ENCODE results near the gene IFNL4.
"Not testable (repeated sequence)": the region's sequence is repeated elsewhere in the genome, so short reads cannot be mapped to it uniquely, and the experiment has no call there.

IFNL4 gene

DNA sequence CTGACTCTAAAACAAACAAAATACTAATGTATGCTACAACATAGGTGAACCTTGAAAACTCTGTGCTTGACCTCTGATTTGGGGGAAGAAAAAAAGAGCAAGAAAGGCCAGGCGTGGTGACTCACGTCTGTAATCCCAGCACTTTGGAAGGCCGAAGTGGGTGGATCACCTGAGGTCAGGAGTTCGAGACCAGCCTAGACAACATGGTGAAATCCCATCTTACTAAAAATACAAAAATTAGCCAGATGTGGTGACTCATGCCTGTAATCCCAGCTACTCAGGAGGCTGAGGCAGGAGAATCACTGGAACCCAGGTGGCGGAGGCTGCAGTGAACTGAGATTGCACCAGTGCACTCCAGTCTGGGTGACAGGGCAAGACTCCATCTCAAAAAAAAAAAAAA is 25.2 kb upstream of the IFNL4 start:
- not testable (repeated sequence) for H3K9ac ChIP-seq (ENCODE audit: low read depth in 1 of 2, low read length in 2 of 2); H3K27me3 ChIP-seq (ENCODE audit: control insufficient read depth in 1 of 2, insufficient read depth in 2 of 2, low read length in 2 of 2); H3K9me3 ChIP-seq (ENCODE audit: control insufficient read depth in 1 of 2, low read length in 2 of 2); H3K27ac ChIP-seq (ENCODE audit: low read depth, low read length); H3K36me3 ChIP-seq (ENCODE audit: control insufficient read depth in 1 of 2, insufficient read depth in 2 of 2, low read length in 2 of 2); H3K4me1 ChIP-seq (ENCODE audit: control insufficient read depth in 1 of 2, insufficient read depth in 2 of 2, low read length in 2 of 2); H3K4me3 ChIP-seq (ENCODE audit: low read depth in 1 of 2, low read length in 2 of 2)

DNA sequence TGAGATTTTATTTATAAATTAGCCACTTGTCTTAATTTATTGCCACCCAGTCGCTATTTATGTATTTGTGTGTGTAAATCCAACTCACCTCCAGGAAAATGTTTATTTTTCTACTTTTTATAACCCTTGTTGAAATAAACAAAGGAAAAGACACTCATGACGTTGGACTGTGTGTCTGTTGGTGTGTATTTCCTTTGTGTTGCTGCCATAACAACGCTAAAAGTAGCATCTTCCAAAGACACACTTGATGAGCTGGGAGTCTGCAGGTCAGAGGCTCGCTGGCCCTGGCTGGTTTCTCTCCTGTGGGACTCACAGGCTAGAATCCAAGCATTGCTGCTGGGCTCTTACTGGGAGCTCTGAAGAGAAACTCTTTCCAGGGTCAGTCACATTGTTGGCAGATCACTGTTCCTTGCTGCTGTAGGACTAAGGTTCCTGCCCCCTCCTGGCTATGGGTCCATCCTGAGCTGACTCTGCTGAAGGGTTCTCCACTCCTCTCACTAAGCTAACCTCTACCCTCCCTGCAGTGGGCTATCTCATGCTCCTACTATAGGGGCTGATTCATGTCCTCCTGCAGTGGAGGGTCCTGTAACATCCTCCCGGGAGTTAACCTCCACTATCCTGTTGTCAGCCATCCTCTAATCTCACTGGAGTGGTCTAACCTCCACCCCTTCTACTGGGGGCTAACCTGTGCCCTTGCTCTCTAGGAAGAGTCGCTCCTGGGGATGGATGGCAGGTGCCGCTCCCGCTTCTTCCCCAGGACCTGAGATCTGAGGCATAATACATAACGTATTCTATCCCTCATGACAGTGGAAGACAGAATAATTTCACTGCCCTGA is 21.6 kb upstream of the IFNL4 start:
- Histone ChIP-seq H3K9me3 (ENCODE audit: control insufficient read depth in 1 of 2, low read length in 2 of 2) (no peaks in the 10 kb centered on the region), H3K4me3 (ENCODE audit: low read depth in 1 of 2, low read length in 2 of 2) (no peak overlapping the region), H3K27me3 (ENCODE audit: control insufficient read depth in 1 of 2, insufficient read depth in 2 of 2, low read length in 2 of 2) (peaks cover 2 to 4% of the 10 kb centered on the region in 2 donors), H3K4me1 (ENCODE audit: control insufficient read depth in 1 of 2, insufficient read depth in 2 of 2, low read length in 2 of 2) (no peaks in the 10 kb centered on the region), H3K27ac (ENCODE audit: low read depth, low read length) (no peak overlapping the region), H3K36me3 (ENCODE audit: control insufficient read depth in 1 of 2, insufficient read depth in 2 of 2, low read length in 2 of 2) (no peaks in the 10 kb centered on the region), H3K9ac (ENCODE audit: low read depth in 1 of 2, low read length in 2 of 2) (no peak overlapping the region)

DNA sequence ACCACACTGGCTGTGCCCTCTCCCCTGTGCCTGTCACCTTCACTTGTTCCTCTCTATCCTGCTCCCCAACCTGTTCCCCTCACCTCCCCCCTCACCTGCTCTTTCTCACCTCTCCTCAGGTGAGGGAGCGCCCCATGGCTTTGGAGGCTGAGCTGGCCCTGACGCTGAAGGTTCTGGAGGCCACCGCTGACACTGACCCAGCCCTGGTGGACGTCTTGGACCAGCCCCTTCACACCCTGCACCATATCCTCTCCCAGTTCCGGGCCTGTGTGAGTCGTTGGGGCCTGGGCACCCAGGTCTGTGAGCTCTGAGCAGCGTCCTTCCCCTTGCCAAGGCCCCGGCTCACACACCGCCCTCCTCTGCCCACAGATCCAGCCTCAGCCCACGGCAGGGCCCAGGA is 20.7 kb upstream of the IFNL4 start:
- not testable (repeated sequence) for H3K9ac ChIP-seq (ENCODE audit: low read depth in 1 of 2, low read length in 2 of 2); H3K4me1 ChIP-seq (ENCODE audit: control insufficient read depth in 1 of 2, insufficient read depth in 2 of 2, low read length in 2 of 2); H3K27ac ChIP-seq (ENCODE audit: low read depth, low read length); H3K36me3 ChIP-seq (ENCODE audit: control insufficient read depth in 1 of 2, insufficient read depth in 2 of 2, low read length in 2 of 2); H3K9me3 ChIP-seq (ENCODE audit: control insufficient read depth in 1 of 2, low read length in 2 of 2); H3K4me3 ChIP-seq (ENCODE audit: low read depth in 1 of 2, low read length in 2 of 2)
- peaks cover 9 to 10% of the 10 kb centered on the region in 2 donors for H3K27me3 ChIP-seq (ENCODE audit: control insufficient read depth in 1 of 2, insufficient read depth in 2 of 2, low read length in 2 of 2)

DNA sequence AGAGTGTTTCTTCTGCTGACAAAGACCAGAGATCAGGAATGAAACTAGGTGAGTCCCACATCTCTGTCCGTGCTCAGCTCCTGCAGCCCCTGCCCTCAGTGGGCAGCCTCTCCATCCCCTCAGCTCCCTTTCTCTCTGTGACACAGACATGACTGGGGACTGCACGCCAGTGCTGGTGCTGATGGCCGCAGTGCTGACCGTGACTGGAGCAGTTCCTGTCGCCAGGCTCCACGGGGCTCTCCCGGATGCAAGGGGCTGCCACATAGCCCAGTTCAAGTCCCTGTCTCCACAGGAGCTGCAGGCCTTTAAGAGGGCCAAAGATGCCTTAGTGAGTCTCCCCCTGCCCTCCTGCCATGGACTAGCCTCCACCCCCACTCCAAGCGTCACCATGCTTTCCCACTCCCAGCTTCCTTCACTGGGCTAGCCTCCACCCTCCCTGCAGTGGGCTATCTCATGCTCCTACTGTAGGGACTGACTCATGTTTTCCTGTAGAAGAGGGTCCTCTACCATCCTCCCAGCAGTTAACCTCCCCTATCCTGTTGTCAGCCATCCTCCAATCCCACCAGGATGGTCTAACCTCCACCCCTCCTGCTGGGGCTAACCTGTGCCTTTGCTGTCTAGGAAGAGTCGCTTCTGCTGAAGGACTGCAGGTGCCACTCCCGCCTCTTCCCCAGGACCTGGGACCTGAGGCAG is 20.0 kb upstream of the IFNL4 start:
- not testable (repeated sequence) for H3K27ac ChIP-seq (ENCODE audit: low read depth, low read length); H3K9me3 ChIP-seq (ENCODE audit: control insufficient read depth in 1 of 2, low read length in 2 of 2); H3K4me3 ChIP-seq (ENCODE audit: low read depth in 1 of 2, low read length in 2 of 2); H3K4me1 ChIP-seq (ENCODE audit: control insufficient read depth in 1 of 2, insufficient read depth in 2 of 2, low read length in 2 of 2); H3K36me3 ChIP-seq (ENCODE audit: control insufficient read depth in 1 of 2, insufficient read depth in 2 of 2, low read length in 2 of 2); H3K9ac ChIP-seq (ENCODE audit: low read depth in 1 of 2, low read length in 2 of 2)
- peaks cover 16 to 17% of the 10 kb centered on the region in 2 donors for H3K27me3 ChIP-seq (ENCODE audit: control insufficient read depth in 1 of 2, insufficient read depth in 2 of 2, low read length in 2 of 2)

DNA sequence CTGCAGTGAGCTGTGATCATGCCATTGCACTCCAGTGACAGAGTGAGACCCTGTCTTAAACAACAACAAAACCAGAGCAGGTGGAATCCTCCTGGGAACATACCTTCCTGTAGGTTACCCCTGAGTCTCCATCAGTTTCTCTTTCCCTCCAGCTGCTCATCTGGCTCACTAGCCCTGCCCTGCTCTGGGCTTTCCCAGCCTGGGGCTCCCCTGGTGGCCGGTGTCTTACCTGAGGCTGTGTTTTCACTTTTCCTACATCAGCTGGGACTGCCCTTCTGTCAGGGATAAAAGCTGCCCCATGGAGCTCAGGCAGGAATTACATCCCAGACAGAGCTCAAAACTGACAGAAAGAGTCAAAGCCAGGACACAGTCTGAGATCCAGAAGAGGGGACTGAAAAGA is 19.4 kb upstream of the IFNL4 start, which contains the start of gene IFNL2:
TSS of gene IFNL2 (plus strand) at position 312 of the 400 bp plus-strand sequence. CDS start 173 bp downstream, outside the sequence.
- not testable (repeated sequence) for H3K36me3 ChIP-seq (ENCODE audit: control insufficient read depth in 1 of 2, insufficient read depth in 2 of 2, low read length in 2 of 2); H3K4me1 ChIP-seq (ENCODE audit: control insufficient read depth in 1 of 2, insufficient read depth in 2 of 2, low read length in 2 of 2)
- peaks cover 17 to 21% of the 10 kb centered on the region in 2 donors for H3K27me3 ChIP-seq (ENCODE audit: control insufficient read depth in 1 of 2, insufficient read depth in 2 of 2, low read length in 2 of 2)

DNA sequence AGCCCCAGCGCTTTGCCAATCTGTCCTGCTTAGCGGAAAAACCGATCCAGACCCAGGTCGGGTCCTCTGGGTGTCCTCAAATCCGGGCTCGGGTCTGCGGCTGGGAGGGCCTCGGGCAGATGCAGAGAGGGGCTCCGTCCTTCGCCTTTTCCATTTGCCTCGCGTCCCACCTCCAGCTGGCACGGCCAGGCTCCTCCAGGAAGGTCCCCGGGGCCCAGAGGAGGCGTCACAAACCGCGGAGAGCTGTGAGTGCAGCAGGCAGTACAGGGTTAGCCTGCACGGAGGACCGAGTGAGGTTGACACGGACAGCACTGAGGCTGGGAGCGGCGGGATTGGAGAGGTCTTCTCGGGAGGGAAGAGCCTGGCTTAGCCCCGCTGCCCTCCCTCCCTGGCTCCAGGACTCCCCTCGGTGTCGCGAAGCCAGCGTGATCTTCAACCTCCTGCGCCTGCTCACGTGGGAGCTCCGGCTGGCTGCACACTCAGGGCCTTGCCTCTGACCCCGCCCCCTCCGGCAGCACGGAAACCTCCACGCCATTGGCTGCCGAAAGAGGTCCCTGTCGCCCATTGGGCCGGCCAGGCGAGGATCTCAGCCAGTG is 16.8 kb upstream of the IFNL4 start:
- Histone ChIP-seq H3K4me3 (ENCODE audit: low read depth in 1 of 2, low read length in 2 of 2) (no peak overlapping the region), H3K9me3 (ENCODE audit: control insufficient read depth in 1 of 2, low read length in 2 of 2) (no peaks in the 10 kb centered on the region), H3K27me3 (ENCODE audit: control insufficient read depth in 1 of 2, insufficient read depth in 2 of 2, low read length in 2 of 2) (peaks cover 21 to 28% of the 10 kb centered on the region in 2 donors), H3K36me3 (ENCODE audit: control insufficient read depth in 1 of 2, insufficient read depth in 2 of 2, low read length in 2 of 2) (no peaks in the 10 kb centered on the region), H3K9ac (ENCODE audit: low read depth in 1 of 2, low read length in 2 of 2) (no peak overlapping the region), H3K27ac (ENCODE audit: low read depth, low read length) (no peak overlapping the region), H3K4me1 (ENCODE audit: control insufficient read depth in 1 of 2, insufficient read depth in 2 of 2, low read length in 2 of 2) (no peaks in the 10 kb centered on the region)

More for the DNA sequence above, 19.4 kb upstream of the IFNL4 start, which contains the start of gene IFNL2:
- not testable (repeated sequence) for H3K9me3 ChIP-seq (ENCODE audit: control insufficient read depth in 1 of 2, low read length in 2 of 2); H3K4me3 ChIP-seq (ENCODE audit: low read depth in 1 of 2, low read length in 2 of 2); H3K9ac ChIP-seq (ENCODE audit: low read depth in 1 of 2, low read length in 2 of 2); H3K27ac ChIP-seq (ENCODE audit: low read depth, low read length)

DNA sequence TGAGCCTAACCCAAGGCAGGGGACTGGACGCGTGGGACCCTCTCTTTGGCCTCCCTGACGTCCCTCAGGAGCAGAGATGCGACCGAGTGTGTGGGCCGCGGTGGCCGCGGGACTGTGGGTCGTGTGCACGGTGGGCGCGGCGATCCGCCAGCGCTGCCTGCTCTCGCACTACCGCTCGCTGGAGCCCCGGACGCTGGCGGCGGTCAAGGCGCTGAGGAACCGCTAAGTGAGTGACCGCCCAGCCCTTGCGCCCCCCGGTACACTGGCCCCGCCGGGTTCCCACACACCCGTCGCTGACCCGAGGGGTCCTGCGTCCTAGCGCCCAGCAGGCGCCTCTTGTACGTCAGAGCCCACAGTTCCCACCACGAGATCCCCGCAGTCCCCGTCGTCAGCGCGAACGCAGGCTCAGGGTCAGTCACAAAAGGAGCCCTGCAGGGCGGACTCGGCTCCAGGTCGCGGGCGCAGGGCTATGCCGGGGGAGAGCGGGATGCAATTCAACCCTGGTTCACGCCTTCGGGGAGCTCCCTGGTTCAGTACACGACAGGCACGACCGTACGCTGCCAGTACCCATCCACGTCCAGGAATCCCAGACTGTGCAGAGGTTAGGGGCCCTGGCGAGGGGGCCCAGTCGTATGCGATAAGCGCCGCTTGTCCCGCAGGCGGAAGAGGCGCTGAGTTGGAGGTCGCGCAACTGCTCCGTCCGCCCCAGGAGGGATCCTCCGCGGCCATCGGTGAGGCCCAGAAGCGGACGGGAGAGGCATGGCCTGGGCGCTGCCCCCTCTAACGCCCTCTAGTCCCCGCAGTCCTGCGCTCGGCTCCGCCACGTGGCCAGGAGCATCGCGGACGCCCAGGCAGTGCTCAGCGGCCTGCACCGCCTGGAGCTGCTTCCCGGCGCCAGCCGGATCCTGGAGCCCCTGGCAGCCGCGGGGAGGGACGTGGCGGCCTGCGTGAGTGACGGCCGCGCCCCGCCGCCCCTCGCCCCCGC is 15.9 kb upstream of the IFNL4 start:
- no peaks in the 10 kb centered on the region for H3K36me3 ChIP-seq (ENCODE audit: control insufficient read depth in 1 of 2, insufficient read depth in 2 of 2, low read length in 2 of 2)
- no peaks in the 10 kb centered on the region for H3K4me1 ChIP-seq (ENCODE audit: control insufficient read depth in 1 of 2, insufficient read depth in 2 of 2, low read length in 2 of 2)
- no peaks in the 10 kb centered on the region for H3K9me3 ChIP-seq (ENCODE audit: control insufficient read depth in 1 of 2, low read length in 2 of 2)
- no peak overlapping the region for H3K9ac ChIP-seq (ENCODE audit: low read depth in 1 of 2, low read length in 2 of 2)
- H3K4me3 ChIP-seq (ENCODE audit: low read depth in 1 of 2, low read length in 2 of 2): no peak overlapping the region
- no peak overlapping the region for H3K27ac ChIP-seq (ENCODE audit: low read depth, low read length)
- peaks cover 21 to 28% of the 10 kb centered on the region in 2 donors for H3K27me3 ChIP-seq (ENCODE audit: control insufficient read depth in 1 of 2, insufficient read depth in 2 of 2, low read length in 2 of 2)

DNA sequence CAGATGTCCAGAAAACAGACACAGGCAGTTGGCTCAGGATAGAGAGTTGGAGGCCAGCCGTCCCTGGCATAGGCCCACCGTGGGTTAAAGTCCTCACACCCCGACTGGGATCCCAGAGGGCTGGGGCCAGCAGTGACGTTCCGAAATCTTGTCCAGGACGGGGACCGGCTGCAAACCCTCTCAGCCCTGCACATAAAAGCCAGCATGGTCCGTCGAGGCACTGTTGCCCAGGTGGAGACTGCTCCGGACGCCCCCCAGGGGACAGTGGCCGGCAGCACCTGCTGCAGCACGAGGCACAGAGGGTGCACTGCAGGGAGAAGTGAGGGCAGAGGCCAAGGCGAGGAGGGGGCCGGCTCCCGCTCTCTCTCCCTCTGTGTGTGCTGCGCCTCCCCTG is 15.3 kb upstream of the IFNL4 start:
- peaks cover 21 to 28% of the 10 kb centered on the region in 2 donors for H3K27me3 ChIP-seq (ENCODE audit: control insufficient read depth in 1 of 2, insufficient read depth in 2 of 2, low read length in 2 of 2)
- H3K27ac ChIP-seq (ENCODE audit: low read depth, low read length): no peak overlapping the region

DNA sequence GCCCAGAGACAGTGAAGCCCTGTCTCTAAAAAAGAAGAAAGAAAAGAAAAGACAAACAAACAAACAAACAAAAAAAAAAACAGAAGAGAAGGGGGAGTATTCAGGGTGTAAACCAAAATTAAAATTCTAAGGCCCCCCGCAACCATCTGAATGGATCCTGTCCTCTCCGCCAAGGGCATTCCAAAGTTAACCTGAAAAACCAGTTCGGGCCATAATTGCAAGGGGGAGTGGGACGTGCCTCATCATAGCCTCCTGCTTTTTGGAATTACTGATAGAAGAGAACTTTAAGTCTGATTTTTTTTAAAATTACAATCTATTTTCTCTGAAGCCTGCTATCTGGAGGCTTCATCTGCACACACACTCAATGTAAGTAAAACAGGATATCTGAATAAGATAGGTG is 13.8 kb upstream of the IFNL4 start:
- Histone ChIP-seq H3K27me3 (ENCODE audit: control insufficient read depth in 1 of 2, insufficient read depth in 2 of 2, low read length in 2 of 2) (peaks cover 21 to 28% of the 10 kb centered on the region in 2 donors), H3K9ac (ENCODE audit: low read depth in 1 of 2, low read length in 2 of 2) (no peak overlapping the region)

More for the DNA sequence above, 15.3 kb upstream of the IFNL4 start:
- Histone ChIP-seq H3K4me3 (ENCODE audit: low read depth in 1 of 2, low read length in 2 of 2) (no peak overlapping the region), H3K9ac (ENCODE audit: low read depth in 1 of 2, low read length in 2 of 2) (no peak overlapping the region), H3K9me3 (ENCODE audit: control insufficient read depth in 1 of 2, low read length in 2 of 2) (no peaks in the 10 kb centered on the region), H3K36me3 (ENCODE audit: control insufficient read depth in 1 of 2, insufficient read depth in 2 of 2, low read length in 2 of 2) (no peaks in the 10 kb centered on the region), H3K4me1 (ENCODE audit: control insufficient read depth in 1 of 2, insufficient read depth in 2 of 2, low read length in 2 of 2) (no peaks in the 10 kb centered on the region)

More for the DNA sequence above, 13.8 kb upstream of the IFNL4 start:
- Histone ChIP-seq H3K4me1 (ENCODE audit: control insufficient read depth in 1 of 2, insufficient read depth in 2 of 2, low read length in 2 of 2) (peaks cover 0 to 4% of the 10 kb centered on the region in 2 donors), H3K4me3 (ENCODE audit: low read depth in 1 of 2, low read length in 2 of 2) (no peak overlapping the region), H3K27ac (ENCODE audit: low read depth, low read length) (no peak overlapping the region), H3K36me3 (ENCODE audit: control insufficient read depth in 1 of 2, insufficient read depth in 2 of 2, low read length in 2 of 2) (no peaks in the 10 kb centered on the region), H3K9me3 (ENCODE audit: control insufficient read depth in 1 of 2, low read length in 2 of 2) (no peaks in the 10 kb centered on the region)

All from duodenal mucosa (tissue), 2 donors.